GM11168 (cell line): ENCODE data around the gene ARHGEF19.

Experiments
- in situ Hi-C: fragments of 300-500 bp; cut with MboI; formaldehyde crosslinking; loops from one replicate; pipeline ENCODE4 v1.12.0; 2022; ENCODE audit warnings: low sequenced_read_pairs; ENCODE audit not compliant: unreplicated experiment

Gene ARHGEF19

DNA sequence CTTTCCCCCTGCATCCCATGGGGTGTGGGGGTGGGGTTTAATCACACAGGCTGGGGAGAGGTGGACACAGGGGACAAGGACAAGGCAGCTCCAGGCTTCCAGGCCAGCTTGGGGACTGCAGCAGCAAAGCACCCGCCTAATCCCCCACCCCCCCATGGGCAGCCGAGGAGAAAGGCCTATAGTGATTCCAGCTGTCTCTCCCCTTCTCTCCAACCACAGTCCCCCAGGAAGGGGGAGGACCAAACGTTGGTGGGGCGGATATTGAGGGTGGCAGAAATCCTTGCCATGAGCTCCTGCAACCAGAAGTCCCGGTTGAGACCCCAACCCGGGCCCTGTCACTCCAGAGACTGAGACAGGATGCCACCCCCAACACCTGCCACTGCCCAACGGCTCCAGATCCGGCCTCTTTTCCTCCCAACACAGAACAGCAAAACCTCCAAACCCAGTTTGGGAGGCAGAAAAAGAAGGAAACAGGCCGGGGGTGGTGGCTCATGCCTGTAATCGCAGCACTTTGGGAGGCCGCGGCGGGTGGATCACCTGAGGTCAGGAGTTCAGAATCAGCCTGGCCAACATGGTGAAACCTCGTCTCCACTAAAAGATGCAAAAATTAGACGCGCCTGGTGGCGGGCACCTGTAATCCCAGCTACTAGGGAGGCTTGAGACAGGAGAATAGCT, 58.3 kb downstream of the ARHGEF19 start:
- in situ Hi-C loops, result no loop called here

DNA sequence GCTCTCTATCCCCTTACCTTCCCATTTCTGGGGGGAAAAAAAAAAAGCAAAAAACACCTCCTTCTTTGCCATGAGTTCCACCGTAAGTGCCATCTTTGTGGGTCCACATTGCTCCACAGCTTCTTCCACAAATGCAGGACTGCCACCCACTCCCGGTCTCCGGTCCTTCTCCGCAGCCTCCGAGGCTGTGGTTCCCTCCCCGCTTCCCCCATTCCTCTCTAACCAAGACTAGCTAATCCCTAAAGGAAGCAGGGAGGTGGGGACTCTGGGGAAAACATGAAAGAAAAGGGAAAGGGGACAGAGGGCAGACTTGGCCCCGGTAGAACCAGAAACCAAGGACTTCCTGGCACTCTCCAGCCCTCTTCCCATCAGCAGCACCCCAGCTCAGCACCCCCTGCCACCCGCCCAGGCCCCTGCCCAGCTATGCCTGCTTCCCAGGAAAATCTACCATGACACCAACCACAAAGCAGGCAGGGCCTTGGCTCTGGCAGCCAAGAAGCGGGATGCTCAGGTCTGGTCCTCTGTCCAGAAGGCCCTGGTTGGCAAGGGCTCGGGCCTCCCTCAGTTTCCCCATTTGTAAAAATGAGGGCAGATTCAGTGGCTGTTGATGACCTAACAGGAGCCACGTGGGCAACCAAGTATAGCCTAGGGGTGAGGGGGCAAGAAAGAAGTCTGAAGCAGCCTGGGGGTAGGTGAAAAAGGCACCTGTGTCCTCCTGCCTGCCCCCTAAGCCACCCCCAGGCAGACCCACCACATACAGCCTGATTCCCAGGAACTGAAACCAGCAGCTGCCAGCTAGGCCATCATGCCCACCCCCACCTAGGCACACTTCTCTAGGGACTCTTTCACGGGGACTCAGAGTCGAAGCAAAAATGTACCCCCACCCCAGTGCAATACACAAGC, 59.1 kb downstream of the ARHGEF19 start:
- in situ Hi-C loops, result no loop called here

- in situ Hi-C loops, result no loop called here
These were observed 59.9 kb downstream of the ARHGEF19 start for GRCh38 chr1:16152481-16153087.

GRCh38 chr1:16151995-16152384, 60.5 kb downstream of the ARHGEF19 start:
- in situ Hi-C loops, result no loop called here

- in situ Hi-C loops, result no loop called here
These were observed 61.1 kb downstream of the ARHGEF19 start for GRCh38 chr1:16151196-16151994.

DNA sequence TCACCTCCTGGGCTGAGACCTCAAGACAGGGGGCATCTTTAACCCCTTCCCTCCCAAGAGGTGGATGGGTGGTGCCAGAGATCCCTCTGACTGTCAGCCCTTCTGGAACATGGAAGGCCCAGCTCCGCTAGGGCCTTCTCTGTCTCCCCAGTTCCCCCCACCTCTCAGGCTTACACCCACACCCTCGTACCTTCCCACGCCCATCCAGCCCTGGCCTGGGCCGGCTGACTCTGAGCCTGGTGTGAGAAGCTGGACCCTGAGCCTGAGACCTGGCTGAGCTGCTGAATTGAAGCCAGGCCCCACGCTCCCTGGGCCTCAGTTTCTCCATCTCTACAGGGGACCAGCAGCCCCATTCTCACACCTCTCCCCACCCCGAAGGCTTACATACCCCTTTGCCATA, 61.9 kb downstream of the ARHGEF19 start:
- in situ Hi-C loops, result no loop called here

DNA sequence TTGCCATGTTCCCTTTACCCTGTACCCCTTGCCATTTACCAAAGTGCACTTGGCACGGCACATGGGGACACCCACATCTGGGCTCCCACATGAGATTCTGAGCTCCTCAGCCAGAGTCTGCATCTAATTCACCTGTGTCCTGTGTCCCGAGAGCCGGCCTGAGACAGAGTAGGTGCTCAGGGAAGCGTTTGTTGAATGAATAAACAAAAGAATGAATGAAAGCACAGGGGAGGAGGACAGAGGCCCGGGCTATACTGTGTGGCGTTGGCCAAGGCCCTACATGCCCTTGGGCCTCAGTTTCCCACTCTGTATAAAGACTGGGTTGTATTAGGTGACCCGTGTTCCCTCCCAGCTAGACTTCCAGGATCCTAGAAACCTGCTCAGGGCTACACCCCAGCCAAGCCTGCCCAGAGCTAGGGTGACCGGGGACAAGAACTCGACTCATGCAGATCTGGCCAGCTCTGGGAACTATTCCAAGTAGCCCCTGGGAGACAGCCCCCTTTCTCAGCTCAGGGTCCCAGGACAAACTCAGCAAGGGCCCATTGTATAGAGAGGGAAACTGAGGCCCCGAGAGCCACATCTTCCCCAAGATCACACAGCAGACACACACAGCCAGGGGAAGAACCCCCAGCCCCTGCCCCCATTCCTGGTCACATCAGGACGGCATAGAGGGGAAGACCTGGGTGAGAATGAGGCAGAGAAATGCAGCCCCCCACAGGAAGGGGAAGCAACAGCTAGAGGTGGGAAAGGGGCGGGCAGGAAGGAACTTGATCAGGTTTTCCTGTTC, 62.6 kb downstream of the ARHGEF19 start:
- in situ Hi-C loops, result no loop called here

- in situ Hi-C loops, result no loop called here
These were observed 63.3 kb downstream of the ARHGEF19 start for GRCh38 chr1:16149146-16149545.

GRCh38 chr1:16148329-16149092, 63.9 kb downstream of the ARHGEF19 start:
- in situ Hi-C loops, result no loop called here
